ENCODE data around the gene SMIM20. TPM values are rescaled to one million over a fixed set of nuclear protein-coding genes. Genes with fewer than 3 reads are reported as not detected.

The SMIM20 gene
- total RNA-seq, 2 experiments from 2014 or later: 11.5 to 14.4 TPM

DNA sequence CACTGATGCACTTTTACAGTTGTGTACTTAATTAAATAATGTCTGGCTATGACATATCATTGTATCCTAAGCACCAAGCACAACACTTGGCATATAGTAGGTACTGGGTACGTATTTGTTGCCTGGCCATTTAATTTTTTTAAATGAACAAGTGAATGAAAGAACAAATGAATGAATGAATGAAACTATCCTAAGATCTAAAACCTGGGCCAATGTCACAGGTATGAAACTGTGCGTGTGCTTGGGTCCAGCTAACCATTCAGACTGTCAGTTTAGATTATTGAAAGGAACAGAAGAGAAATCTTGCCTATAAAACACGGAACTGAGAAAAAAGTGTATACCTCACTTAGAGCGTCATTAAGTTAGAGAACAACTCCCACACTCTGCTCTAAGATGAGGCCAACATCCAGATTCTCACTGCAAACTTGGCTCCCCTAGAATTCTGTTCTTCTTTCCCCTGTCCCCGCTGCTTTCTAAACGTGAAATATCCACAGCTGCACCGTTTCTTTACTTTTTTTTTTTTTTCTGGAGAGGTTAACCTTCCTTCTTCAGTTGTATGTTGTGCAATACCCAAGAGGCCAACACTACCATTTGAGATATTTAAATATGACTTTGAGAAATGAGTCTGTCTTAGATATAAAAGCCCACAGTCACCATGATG is 33.9 kb upstream of the SMIM20 start:
- H3K36me3 Mint-ChIP-seq (ENCODE audit: low read depth): peaks cover 2% of the 10 kb centered on the region
- H3K27ac Mint-ChIP-seq: no peak overlapping the region
- H3K27me3 Mint-ChIP-seq: no peaks in the 10 kb centered on the region
- no peak for DNase-seq
- CTCF ChIA-PET: no interaction called here
- POLR2A ChIA-PET: no interaction called here
- H3K4me1 Mint-ChIP-seq: peaks cover 9% of the 10 kb centered on the region
- no peaks in the 10 kb centered on the region for H3K9me3 Mint-ChIP-seq
- H3K4me3 Mint-ChIP-seq: no peak overlapping the region

DNA sequence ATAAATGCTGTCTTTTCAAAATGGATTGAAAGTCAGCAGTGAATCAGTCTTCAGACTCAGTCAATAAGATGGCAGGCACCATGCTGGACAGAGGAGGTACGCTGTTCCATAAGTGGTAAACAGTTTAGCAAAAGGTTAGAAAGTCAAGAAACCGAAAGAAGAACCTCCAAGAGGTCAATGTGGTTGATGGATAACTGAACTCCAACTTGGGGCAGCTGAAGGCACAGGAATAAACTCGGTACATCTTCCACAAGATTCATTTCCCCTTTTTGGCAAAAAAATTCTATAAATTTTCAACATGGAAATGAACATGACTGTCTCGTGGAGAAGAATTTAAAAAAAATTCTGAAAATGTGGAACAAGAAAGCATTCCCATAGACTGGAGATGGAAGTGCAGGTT is 32.8 kb upstream of the SMIM20 start:
- H3K9me3 Mint-ChIP-seq: no peaks in the 10 kb centered on the region
- POLR2A ChIA-PET: no interaction called here

DNA sequence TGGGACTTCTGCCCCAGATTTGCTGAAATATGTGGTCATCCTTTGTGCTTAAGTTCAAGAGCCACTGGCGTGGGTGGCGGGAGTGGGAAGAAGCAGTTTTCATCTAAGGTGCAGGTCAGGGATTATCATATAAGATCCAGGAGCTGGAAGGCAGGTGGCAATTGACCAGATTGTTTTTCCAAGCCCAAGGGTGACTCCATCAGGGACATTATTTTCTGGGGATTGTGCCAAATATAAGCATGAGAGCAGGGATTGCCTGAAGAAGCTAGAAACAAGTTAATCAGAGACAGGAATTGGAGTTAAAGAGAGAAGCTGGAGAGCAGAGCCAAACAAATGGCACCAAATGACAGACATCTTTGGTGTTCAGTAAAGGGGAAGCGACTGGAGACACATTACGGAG is 31.8 kb upstream of the SMIM20 start:
- Mint-ChIP-seq H3K4me3 (no peak overlapping the region), H3K27me3 (no peaks in the 10 kb centered on the region), H3K9me3 (no peaks in the 10 kb centered on the region), H3K27ac (no peak overlapping the region), H3K36me3 (ENCODE audit: low read depth) (peaks cover 2% of the 10 kb centered on the region), H3K4me1 (peaks cover 9% of the 10 kb centered on the region)
- CTCF ChIA-PET: no interaction called here
- POLR2A ChIA-PET: no interaction called here
- no peak for DNase-seq

More for the DNA sequence above, 32.8 kb upstream of the SMIM20 start:
- Mint-ChIP-seq H3K36me3 (ENCODE audit: low read depth) (peaks cover 2% of the 10 kb centered on the region), H3K4me3 (no peak overlapping the region), H3K27ac (no peak overlapping the region), H3K4me1 (peaks cover 9% of the 10 kb centered on the region), H3K27me3 (no peaks in the 10 kb centered on the region)
- no peak for DNase-seq
- CTCF ChIA-PET: no interaction called here

- Mint-ChIP-seq H3K4me1 (peaks cover 9% of the 10 kb centered on the region), H3K27me3 (no peaks in the 10 kb centered on the region), H3K36me3 (ENCODE audit: low read depth) (peaks cover 2% of the 10 kb centered on the region), H3K4me3 (no peak overlapping the region), H3K9me3 (no peaks in the 10 kb centered on the region), H3K27ac (no peak overlapping the region)
- DNase-seq: no peak
- CTCF ChIA-PET: no interaction called here
- POLR2A ChIA-PET: no interaction called here
Observed at GRCh38 chr4:25883565-25883964, 30.5 kb upstream of the SMIM20 start.

GRCh38 chr4:25884031-25884782 is 29.8 kb upstream of the SMIM20 start:
- ChIA-PET POLR2A (no interaction called here), CTCF (no interaction called here)
- Mint-ChIP-seq H3K27me3 (no peaks in the 10 kb centered on the region), H3K9me3 (no peaks in the 10 kb centered on the region), H3K27ac (no peak overlapping the region), H3K36me3 (ENCODE audit: low read depth) (peaks cover 2% of the 10 kb centered on the region), H3K4me1 (peaks cover 11% of the 10 kb centered on the region), H3K4me3 (no peak overlapping the region)
- no peak for DNase-seq

GRCh38 chr4:25888781-25889180 is 25.2 kb upstream of the SMIM20 start:
- no peaks in the 10 kb centered on the region for H3K36me3 Mint-ChIP-seq (ENCODE audit: low read depth)
- POLR2A ChIA-PET: interaction anchor here (0.8 kb wide), 1 partner anchor 11 kb away, joined by 3 read pairs; no protein-coding TSS in a partner anchor

GRCh38 chr4:25889589-25890503 is 24.2 kb upstream of the SMIM20 start:
- peaks cover 2% of the 10 kb centered on the region for H3K4me1 Mint-ChIP-seq

More at GRCh38 chr4:25888781-25889180, 25.2 kb upstream of the SMIM20 start:
- Mint-ChIP-seq H3K27me3 (no peaks in the 10 kb centered on the region), H3K9me3 (no peaks in the 10 kb centered on the region), H3K27ac (no peak overlapping the region), H3K4me1 (peaks cover 11% of the 10 kb centered on the region), H3K4me3 (no peak overlapping the region)
- CTCF ChIA-PET: interaction anchor here (1.2 kb wide), 1 partner anchor 47 kb away, joined by 3 read pairs; no protein-coding TSS in a partner anchor
- no peak for DNase-seq

GRCh38 chr4:25890571-25891485 is 23.2 kb upstream of the SMIM20 start:
- peaks cover 2% of the 10 kb centered on the region for H3K4me1 Mint-ChIP-seq
- H3K27ac Mint-ChIP-seq: no peak overlapping the region
- DNase-seq: no peak
- CTCF ChIA-PET: no interaction called here
- no peaks in the 10 kb centered on the region for H3K27me3 Mint-ChIP-seq
- no peak overlapping the region for H3K4me3 Mint-ChIP-seq
- H3K36me3 Mint-ChIP-seq (ENCODE audit: low read depth): no peaks in the 10 kb centered on the region
- H3K9me3 Mint-ChIP-seq: no peaks in the 10 kb centered on the region
- POLR2A ChIA-PET: no interaction called here

More at GRCh38 chr4:25889589-25890503, 24.2 kb upstream of the SMIM20 start:
- Mint-ChIP-seq H3K27ac (no peak overlapping the region), H3K9me3 (no peaks in the 10 kb centered on the region), H3K36me3 (ENCODE audit: low read depth) (no peaks in the 10 kb centered on the region), H3K27me3 (no peaks in the 10 kb centered on the region), H3K4me3 (no peak overlapping the region)
- ChIA-PET CTCF (no interaction called here), POLR2A (no interaction called here)
- DNase-seq: no peak

DNA sequence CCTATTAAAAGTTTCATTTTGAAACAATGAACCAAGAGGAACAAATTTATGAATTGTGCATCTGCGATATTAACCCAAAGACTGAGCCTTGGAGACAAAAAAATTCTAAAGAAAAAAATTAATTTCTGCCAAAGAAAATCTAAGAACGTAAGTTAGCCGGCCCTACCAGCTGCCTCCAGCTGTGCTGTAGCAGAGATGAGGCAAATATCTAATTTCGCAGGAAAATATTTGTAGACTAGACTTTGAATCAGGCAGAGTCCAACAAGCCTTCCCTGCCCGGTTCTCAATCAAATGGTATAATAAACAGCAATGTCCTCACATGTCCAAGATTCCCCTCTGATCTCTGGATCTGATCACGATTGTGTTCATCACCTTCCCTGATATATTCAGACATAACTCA is 21.2 kb upstream of the SMIM20 start:
- ChIA-PET CTCF (interaction anchor here (1.2 kb wide), 1 partner anchor 95 kb away, joined by 3 read pairs; no protein-coding TSS in a partner anchor), POLR2A (no interaction called here)
- Mint-ChIP-seq H3K9me3 (no peaks in the 10 kb centered on the region), H3K27ac (no peak overlapping the region), H3K36me3 (ENCODE audit: low read depth) (no peaks in the 10 kb centered on the region), H3K4me3 (no peak overlapping the region), H3K27me3 (no peaks in the 10 kb centered on the region), H3K4me1 (peaks cover 2% of the 10 kb centered on the region)
- DNase-seq: no peak

DNA sequence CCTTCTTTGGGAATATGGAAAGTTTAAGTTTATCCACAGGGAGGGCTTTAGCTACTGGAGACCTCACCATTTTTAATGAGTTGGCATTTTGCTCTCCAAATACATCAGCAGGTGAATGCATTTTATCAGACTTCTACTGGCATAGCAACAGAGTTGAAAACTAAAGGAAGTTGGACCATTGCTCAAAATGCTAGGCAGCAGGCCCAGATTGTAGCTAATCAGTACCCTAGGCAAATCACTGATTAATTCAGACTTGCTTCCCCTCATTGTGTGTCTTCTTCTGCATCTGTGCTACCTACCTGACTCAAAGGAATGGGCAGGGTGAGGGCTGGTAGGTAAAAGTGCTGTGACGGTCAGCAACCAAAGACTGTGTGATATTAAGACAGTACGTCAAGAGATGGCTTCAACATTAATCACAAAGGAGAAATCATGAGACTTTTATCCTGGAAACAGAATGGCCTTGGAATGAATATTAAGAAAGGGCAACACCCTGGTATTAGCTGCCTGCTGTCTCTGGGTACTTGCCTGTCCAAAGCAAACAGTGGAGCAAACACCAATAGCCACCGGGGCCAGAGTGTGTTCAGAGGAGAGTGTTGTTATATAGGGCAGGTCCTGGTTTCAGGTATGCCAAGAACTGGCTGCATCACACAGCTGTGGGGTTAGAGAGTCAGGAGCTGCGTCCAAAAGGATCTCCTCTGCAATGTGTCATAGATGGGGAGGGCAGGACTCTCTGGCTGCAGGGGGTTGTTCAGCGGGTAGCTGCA is 17.1 kb upstream of the SMIM20 start:
- no peaks in the 10 kb centered on the region for H3K36me3 Mint-ChIP-seq (ENCODE audit: low read depth)
- peaks cover 8% of the 10 kb centered on the region for H3K4me1 Mint-ChIP-seq
- no peak overlapping the region for H3K4me3 Mint-ChIP-seq
- H3K27me3 Mint-ChIP-seq: no peaks in the 10 kb centered on the region
- no peaks in the 10 kb centered on the region for H3K9me3 Mint-ChIP-seq
- no peak for DNase-seq
- POLR2A ChIA-PET: no interaction called here
- CTCF ChIA-PET: interaction anchor here (1.1 kb wide), 1 partner anchor 105 kb away, joined by 3 read pairs; no protein-coding TSS in a partner anchor
- H3K27ac Mint-ChIP-seq: no peak overlapping the region

DNA sequence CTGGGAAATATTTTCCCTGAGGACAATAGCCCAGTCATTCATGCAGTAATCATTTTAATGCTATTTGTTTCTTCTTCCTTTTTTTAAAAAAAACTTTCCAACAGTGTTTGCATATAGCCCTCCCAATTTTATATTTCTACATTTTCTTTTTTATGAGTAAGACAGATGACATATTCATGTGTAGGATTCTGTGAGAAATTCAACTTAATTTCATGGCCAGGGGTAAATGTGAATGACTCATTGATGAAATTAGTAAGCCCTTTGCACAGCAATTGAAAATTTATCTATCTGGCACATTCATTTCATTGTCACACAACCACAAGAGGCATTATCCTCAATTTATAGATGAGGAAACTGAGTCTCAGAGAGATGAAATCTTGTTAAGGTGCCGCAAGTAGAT is 13.7 kb upstream of the SMIM20 start:
- no peak for DNase-seq
- H3K36me3 Mint-ChIP-seq (ENCODE audit: low read depth): no peaks in the 10 kb centered on the region
- POLR2A ChIA-PET: no interaction called here
- no peak overlapping the region for H3K4me3 Mint-ChIP-seq
- no peaks in the 10 kb centered on the region for H3K9me3 Mint-ChIP-seq
- H3K27ac Mint-ChIP-seq: no peak overlapping the region
- CTCF ChIA-PET: no interaction called here
- no peaks in the 10 kb centered on the region for H3K27me3 Mint-ChIP-seq
- H3K4me1 Mint-ChIP-seq: peaks cover 8% of the 10 kb centered on the region

DNA sequence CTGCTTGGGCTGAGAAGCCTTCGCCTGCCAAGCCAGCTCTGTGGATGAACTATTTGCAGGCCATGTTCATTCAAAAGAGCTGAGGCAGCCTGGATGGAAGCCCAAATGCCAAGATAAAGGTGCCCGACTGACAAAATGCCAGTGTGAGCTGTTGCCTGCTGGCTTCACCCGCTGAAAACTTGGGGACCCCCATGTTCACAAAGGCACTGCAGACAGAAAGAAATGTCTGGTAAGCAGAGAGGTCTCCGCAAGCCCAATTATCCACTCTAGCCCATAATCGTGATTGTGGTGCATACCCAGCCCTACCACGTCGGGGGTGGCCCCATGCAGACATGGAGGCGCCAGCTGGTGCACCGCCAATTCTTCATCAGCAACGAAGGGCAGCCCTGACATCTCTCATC is 13.0 kb upstream of the SMIM20 start:
- no peak for DNase-seq
- Mint-ChIP-seq H3K4me3 (no peak overlapping the region), H3K27me3 (no peaks in the 10 kb centered on the region), H3K4me1 (peaks cover 8% of the 10 kb centered on the region), H3K9me3 (no peaks in the 10 kb centered on the region), H3K27ac (no peak overlapping the region), H3K36me3 (ENCODE audit: low read depth) (no peaks in the 10 kb centered on the region)
- ChIA-PET POLR2A (no interaction called here), CTCF (no interaction called here)

Data from activated CD4-positive, alpha-beta memory T cell treated with anti-CD3 and anti-CD28 coated beads, Interleukin-2, amount 10 ng/mL, durations not matched to agents 7 days and 5 days (primary cell).